Esophagus (tissue), 2 donors: ENCODE measurements around the gene OR52M1. TPM values are rescaled to one million over a fixed set of nuclear protein-coding genes. Genes with fewer than 3 reads are reported as not detected.

ENCODE experiments used
- H3K27ac ChIP-seq, 2 donors: one replicate each; pipeline ENCODE4 v1.5.1; 2013; ENCODE audit warnings: low read depth in 2 of 2, mild to moderate bottlenecking in 2 of 2, inconsistent platforms in 1 of 2, low read length in 1 of 2, moderate library complexity in 1 of 2
- H3K27me3 ChIP-seq, 2 donors: one replicate each; pipeline ENCODE4 v1.6.1; 2013; ENCODE audit warnings: low read length in 2 of 2, control low read depth in 1 of 2, mild to moderate bottlenecking in 1 of 2; ENCODE audit not compliant: insufficient read depth in 2 of 2, control insufficient read depth in 1 of 2
- H3K36me3 ChIP-seq, 2 donors: one replicate each; pipeline ENCODE4 v1.6.1; 2013; ENCODE audit warnings: low read length in 1 of 2; ENCODE audit not compliant: control insufficient read depth in 2 of 2, insufficient read depth in 2 of 2
- H3K4me1 ChIP-seq, 2 donors: one replicate each; pipeline ENCODE4 v1.6.1; 2013; ENCODE audit warnings: low read length in 1 of 2; ENCODE audit not compliant: control insufficient read depth in 2 of 2, insufficient read depth in 2 of 2
- H3K4me3 ChIP-seq, 2 donors: one replicate each; pipeline ENCODE4 v1.5.1; 2013; ENCODE audit warnings: low read length in 2 of 2, mild to moderate bottlenecking in 2 of 2, low read depth in 1 of 2, moderate library complexity in 1 of 2
- H3K9me3 ChIP-seq, 2 donors: one replicate each; pipeline ENCODE4 v1.6.1; 2013; ENCODE audit warnings: mild to moderate bottlenecking in 2 of 2, low read depth in 1 of 2, low read length in 1 of 2, moderate library complexity in 1 of 2; ENCODE audit not compliant: control insufficient read depth in 2 of 2, insufficient read depth in 1 of 2
- WGBS, 2 donors: extraction: QIAGEN DNeasy Blood & Tissue Kit; methylation state at CpG; one replicate each; pipeline ENCODE4 v1.1.7; 2013; 5-methylcytosine and 5-hydroxymethylcytosine counted together
- polyA plus RNA-seq, 2 donors: library from polyadenylated mRNA; stranded (reverse); fragments of 200-250 nt; gene quantifications; one replicate each; pipeline ENCODE4 v1.2.3, GENCODE V29; 2013
- donor health status: healthy with polysubstance abuse.
- donor health status: Bipolar disorder and iron deficiency.

The OR52M1 gene
- polyA plus RNA-seq, 2 donors, result not detected

DNA sequence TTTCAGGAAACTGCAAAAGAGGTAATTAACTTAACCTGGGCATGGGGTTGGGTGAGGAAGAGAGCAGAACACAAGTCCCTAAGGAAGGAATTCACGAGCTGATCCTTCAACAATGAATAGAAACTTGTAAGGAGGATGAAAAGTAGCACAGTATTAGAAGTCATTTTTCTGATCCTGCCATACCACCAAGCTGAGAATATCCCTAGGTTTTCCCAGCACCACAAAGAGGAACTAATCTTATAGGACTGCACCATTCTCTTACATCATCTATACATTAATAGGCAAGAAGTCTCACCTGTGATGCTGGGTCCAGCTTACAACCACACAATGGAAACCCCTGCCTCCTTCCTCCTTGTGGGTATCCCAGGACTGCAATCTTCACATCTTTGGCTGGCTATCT, 48.7 kb downstream of the OR52M1 start, which contains the start of gene OR52I1:
Gene OR52I1 (plus strand): TSS at position 301 of the 400 bp plus-strand sequence. CDS start 0 bp downstream, at position 301.
- 69 to 86% methylated on average over 1 of the region's 1 CpG for WGBS, 2 donors

More for the DNA sequence above, 48.7 kb downstream of the OR52M1 start, which contains the start of gene OR52I1:
- Histone ChIP-seq H3K27ac (no peak within 1 kb of the TSS), H3K27me3 (no peaks in the 10 kb centered on the region), H3K36me3 (peaks cover 5 to 6% of the 10 kb centered on the region in 2 donors), H3K4me3 (no peak within 1 kb of the TSS), H3K9me3 (no peaks in the 10 kb centered on the region), H3K4me1 (no peaks in the 10 kb centered on the region)

Other genes starting within 250 kb of the OR52M1 start
- not detected for gene OR52B4, start 176.8 kb upstream of the OR52M1 start, polyA plus RNA-seq
- 10 to 100 TPM; 10.4 to 10.6 TPM for gene TRIM21, start 151.5 kb upstream of the OR52M1 start, polyA plus RNA-seq
- gene OR52K2, start 95.9 kb upstream of the OR52M1 start, polyA plus RNA-seq, result not detected
- not detected for gene OR52K1, start 62.5 kb upstream of the OR52M1 start, polyA plus RNA-seq
- not detected for gene OR52I2, start 36.6 kb downstream of the OR52M1 start, polyA plus RNA-seq
- gene OR52I1, start 48.8 kb downstream of the OR52M1 start, polyA plus RNA-seq, result not detected
- gene TRIM68, start 63.0 kb downstream of the OR52M1 start, polyA plus RNA-seq, result 1 to 10 TPM; 3.0 to 3.7 TPM
- not detected for gene OR51D1, start 92.3 kb downstream of the OR52M1 start, polyA plus RNA-seq
- under 1 TPM; 0.04 to 0.06 TPM for gene OR51E1, start 98.8 kb downstream of the OR52M1 start, polyA plus RNA-seq
- under 1 TPM in 1 of 2 donors, not detected in 1; 0.02 TPM for gene OR51E2, start 152.7 kb downstream of the OR52M1 start, polyA plus RNA-seq
- gene MMP26, start 159.6 kb downstream of the OR52M1 start, polyA plus RNA-seq, result not detected
- not detected for gene OR51F1, start 224.7 kb downstream of the OR52M1 start, polyA plus RNA-seq